LNCaP clone FGC (cell line): Measurements from ENCODE around the gene SHMT2.
A peak's percentile ranks its signal among the peaks of the same experiment; 100 is the strongest.
"Not testable (repeated sequence)": the region's sequence is repeated elsewhere in the genome, so short reads cannot be mapped to it uniquely, and the experiment has no call there.

Source experiments
- DNase-seq: peaks from one replicate; pipeline ENCODE4 v3.0.0-alpha.2; 2011; ENCODE audit warnings: low read depth
- H3K4me3 ChIP-seq: 2 replicates; pipeline ENCODE4 v1.5.1; 2011; ENCODE audit warnings: mild to moderate bottlenecking, low read depth, low read length, control low read depth
- CTCF ChIP-seq: IDR thresholded peaks from 2 replicates; pipeline ENCODE4 v1.5.1; 2012; ENCODE audit warnings: mild to moderate bottlenecking; ENCODE audit not compliant: control insufficient read depth, insufficient read depth; ENCODE audit errors: extremely low read depth

Gene SHMT2

GRCh38 chr12:57278465-57279381 lies 49.2 kb downstream of the SHMT2 start:
- TF ChIP-seq CTCF, result no peak
- H3K4me3 ChIP-seq, result peak overlapping the region; percentile 2; the same call in 1 of the 2 replicates
- peak; percentile 91 for DNase-seq

GRCh38 chr12:57280211-57281062 lies 50.9 kb downstream of the SHMT2 start:
- DNase-seq, result no peak
- no peak overlapping the region for H3K4me3 ChIP-seq
- TF ChIP-seq CTCF, result no peak

- H3K4me3 ChIP-seq, DNase-seq: not testable (repeated sequence)
These were observed 52.6 kb downstream of the SHMT2 start for GRCh38 chr12:57282073-57282472.
